Measurements from ENCODE around the gene CALML5.

Gene CALML5

GRCh38 chr10:5458425-5458824 is 40.9 kb downstream of the CALML5 start:
- no peaks in the 10 kb centered on the region for H3K9me3 ChIP-seq (ENCODE audit: control insufficient read depth, insufficient read depth, low read length)
- H4K20me1 ChIP-seq (ENCODE audit: control insufficient read depth, insufficient read depth, low read depth, low read length) = no peaks in the 10 kb centered on the region
- H3K9me2 ChIP-seq (replicated peaks; ENCODE audit: control insufficient read depth, low read length) = no peaks in the 10 kb centered on the region
- H3K36me3 ChIP-seq (ENCODE audit: control insufficient read depth, low read length) = peaks cover 71% of the 10 kb centered on the region
- H3K4me2 ChIP-seq (ENCODE audit: low read length) = no peak overlapping the region
- no peak overlapping the region for H3K27ac ChIP-seq (ENCODE audit: low read depth, low read length)
- no peaks in the 10 kb centered on the region for H3K27me3 ChIP-seq (ENCODE audit: control insufficient read depth, low read length)
- no peaks in the 10 kb centered on the region for H3K79me2 ChIP-seq (ENCODE audit: control insufficient read depth, low read length)
- no peak overlapping the region for H3K4me3 ChIP-seq (ENCODE audit: low read length)
- H3K4me1 ChIP-seq (ENCODE audit: control insufficient read depth, low read length) = no peaks in the 10 kb centered on the region
- no peak for TF ChIP-seq CTCF (IDR thresholded peaks at IDR 0.05; ENCODE audit: low read depth, low read length, poor library complexity, severe bottlenecking)
- TF ChIP-seq EZH2phosphoT487 (IDR thresholded peaks at IDR 0.05; ENCODE audit: borderline replicate concordance, low read length) = no peak
- peaks cover 2% of the 10 kb centered on the region; the same call in 1 of the 2 replicates for H3F3A ChIP-seq (ENCODE audit: control insufficient read depth, insufficient read depth)

GRCh38 chr10:5457741-5458140 is 41.6 kb downstream of the CALML5 start:
- Histone ChIP-seq H4K20me1 (ENCODE audit: control insufficient read depth, insufficient read depth, low read depth, low read length) (no peaks in the 10 kb centered on the region), H3K4me3 (ENCODE audit: low read length) (no peak overlapping the region), H3F3A (ENCODE audit: control insufficient read depth, insufficient read depth) (peaks cover 2% of the 10 kb centered on the region; the same call in 1 of the 2 replicates), H3K9me2 (replicated peaks; ENCODE audit: control insufficient read depth, low read length) (no peaks in the 10 kb centered on the region), H3K4me1 (ENCODE audit: control insufficient read depth, low read length) (no peaks in the 10 kb centered on the region), H3K27me3 (ENCODE audit: control insufficient read depth, low read length) (no peaks in the 10 kb centered on the region), H3K27ac (ENCODE audit: low read depth, low read length) (no peak overlapping the region), H3K4me2 (ENCODE audit: low read length) (no peak overlapping the region), H3K36me3 (ENCODE audit: control insufficient read depth, low read length) (peaks cover 78% of the 10 kb centered on the region), H3K79me2 (ENCODE audit: control insufficient read depth, low read length) (no peaks in the 10 kb centered on the region), H3K9me3 (ENCODE audit: control insufficient read depth, insufficient read depth, low read length) (no peaks in the 10 kb centered on the region)
- TF ChIP-seq EZH2phosphoT487 (IDR thresholded peaks at IDR 0.05; ENCODE audit: borderline replicate concordance, low read length) (no peak), CTCF (IDR thresholded peaks at IDR 0.05; ENCODE audit: low read depth, low read length, poor library complexity, severe bottlenecking) (no peak)

DNA sequence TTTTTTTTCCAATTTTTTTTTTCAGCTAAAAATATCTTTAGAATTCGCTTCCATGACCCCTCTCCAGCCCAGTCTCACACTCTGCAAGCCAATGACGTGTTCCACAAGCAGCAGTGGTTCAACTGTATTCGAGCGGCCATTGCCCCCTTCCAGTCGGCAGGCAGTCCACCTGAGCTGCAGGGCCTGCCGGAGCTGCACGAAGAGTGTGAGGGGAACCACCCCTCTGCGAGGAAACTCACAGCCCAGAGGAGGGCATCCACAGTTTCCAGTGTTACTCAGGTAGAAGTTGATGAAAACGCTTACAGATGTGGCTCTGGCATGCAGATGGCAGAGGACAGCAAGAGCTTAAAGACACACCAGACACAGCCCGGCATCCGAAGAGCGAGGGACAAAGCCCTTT is 42.8 kb downstream of the CALML5 start:
- H3K79me2 ChIP-seq (ENCODE audit: control insufficient read depth, low read length) = no peaks in the 10 kb centered on the region
- peaks cover 90% of the 10 kb centered on the region for H3K36me3 ChIP-seq (ENCODE audit: control insufficient read depth, low read length)
- TF ChIP-seq EZH2phosphoT487 (IDR thresholded peaks at IDR 0.05; ENCODE audit: borderline replicate concordance, low read length) (no peak), CTCF (IDR thresholded peaks at IDR 0.05; ENCODE audit: low read depth, low read length, poor library complexity, severe bottlenecking) (no peak)
- no peak overlapping the region for H3K4me2 ChIP-seq (ENCODE audit: low read length)
- no peaks in the 10 kb centered on the region for H3K27me3 ChIP-seq (ENCODE audit: control insufficient read depth, low read length)
- H3K9me3 ChIP-seq (ENCODE audit: control insufficient read depth, insufficient read depth, low read length) = no peaks in the 10 kb centered on the region
- H3K4me3 ChIP-seq (ENCODE audit: low read length) = no peak overlapping the region
- H3F3A ChIP-seq (ENCODE audit: control insufficient read depth, insufficient read depth) = peaks cover 1% of the 10 kb centered on the region; the same call in 1 of the 2 replicates
- H3K27ac ChIP-seq (ENCODE audit: low read depth, low read length) = no peak overlapping the region
- no peaks in the 10 kb centered on the region for H4K20me1 ChIP-seq (ENCODE audit: control insufficient read depth, insufficient read depth, low read depth, low read length)
- no peaks in the 10 kb centered on the region for H3K9me2 ChIP-seq (replicated peaks; ENCODE audit: control insufficient read depth, low read length)
- H3K4me1 ChIP-seq (ENCODE audit: control insufficient read depth, low read length) = no peaks in the 10 kb centered on the region
